Transverse colon (tissue), 4 donors: ENCODE data around the gene PPL. TPM values are rescaled to one million over a fixed set of nuclear protein-coding genes. Genes with fewer than 3 reads are reported as not detected.
"Not testable (repeated sequence)": the region's sequence is repeated elsewhere in the genome, so short reads cannot be mapped to it uniquely, and the experiment has no call there.

Experiments used
- DNase-seq: peaks from one replicate; pipeline ENCODE4 v3.0.0-alpha.2; 2019
- H3K27ac ChIP-seq, 4 donors: fragments of 200-600 bp; sonication (generic); 2 replicates each; pipeline ENCODE4 v1.5.1; 2016 to 2018; ENCODE audit warnings: inconsistent platforms in 4 of 4
- H3K27me3 ChIP-seq: fragments of 200-600 bp; sonication (generic); 2 replicates; pipeline ENCODE4 v1.5.1; 2017; ENCODE audit warnings: inconsistent platforms
- H3K36me3 ChIP-seq, 4 donors: fragments of 200-600 bp; sonication (generic); 2 replicates each; pipeline ENCODE4 v1.5.1; 2017 to 2019; ENCODE audit warnings: inconsistent platforms in 4 of 4
- H3K4me1 ChIP-seq, 4 donors: fragments of 200-600 bp; sonication (generic); 2 replicates each; pipeline ENCODE4 v1.5.1; 2017 to 2020; ENCODE audit warnings: inconsistent platforms in 4 of 4
- H3K4me3 ChIP-seq, 4 donors: fragments of 200-600 bp; sonication (generic); 1 replicate in 1 of 4; 2 replicates in 3 of 4; pipeline versions ENCODE4 v1.5.1 to v1.6.1; 2017 to 2019; ENCODE audit warnings: inconsistent platforms in 4 of 4
- H3K9me3 ChIP-seq, 2 donors: fragments of 200-600 bp; sonication (generic); 2 replicates each; pipeline ENCODE4 v1.5.1; 2017 to 2019; ENCODE audit warnings: inconsistent platforms in 2 of 2
- EP300 ChIP-seq: sonication (generic); formaldehyde crosslinking; IDR thresholded peaks from one replicate; pipeline ENCODE4 v1.6.1; 2017; ENCODE audit warnings: antibody characterized with exemption, low read depth
- POLR2A ChIP-seq: fragments of 450-650 bp; IDR thresholded peaks from one replicate; pipeline ENCODE4 v1.6.1; 2016; ENCODE audit warnings: antibody characterized with exemption, mild to moderate bottlenecking, moderate library complexity
- POLR2AphosphoS5 ChIP-seq, 3 donors: sonication (generic); formaldehyde crosslinking; IDR thresholded peaks; one replicate each; pipeline ENCODE4 v1.6.1; 2016; ENCODE audit warnings: antibody characterized with exemption in 3 of 3
- WGBS, 2 donors: methylation state at CpG; one replicate each; pipeline ENCODE4 v1.1.5; 2018; ENCODE audit warnings: low coverage in 1 of 2; 5-methylcytosine and 5-hydroxymethylcytosine counted together
- in situ Hi-C, 4 donors: fragments of 200-750 bp; cut with MboI; loops; one replicate each; pipeline versions ENCODE4 v1.15.0 to v1.15.1; 2017; ENCODE audit warnings: low sequenced_read_pairs in 3 of 4, low pct_ligation_motif_present in 1 of 4, low pct_unique_long_range_greater_than_20kb in 1 of 4
- intact Hi-C: fragments of 100-400 bp; cut with DNase I; formaldehyde crosslinking; loops from one replicate; pipeline ENCODE4 v1.15.1; 2023; ENCODE audit warnings: low total_unique reads
- total RNA-seq, 4 donors: library from RNA; depleted of rRNA; stranded (reverse); fragments of >200 nt; gene quantifications; one replicate each; pipeline ENCODE4 v1.1.0, GENCODE V29; 2016
- TF ChIP-seq, protein P1 (sequence below), 5 experiments: fragments of 200-600 bp in 3 of 5; fragments of 450-650 bp in 2 of 5; sonication (generic) in 3 of 5; IDR thresholded peaks; 1 replicate in 2 of 5; 2 replicates in 3 of 5; pipeline ENCODE4 v1.5.1; 2016 to 2017; ENCODE audit warnings: antibody characterized with exemption in 5 of 5, inconsistent platforms in 3 of 5, mild to moderate bottlenecking in 2 of 5, moderate library complexity in 1 of 5

PPL gene
- total RNA-seq, 4 donors from 2014 or later: 13.5 to 28.8 (median 22.8) TPM

DNA sequence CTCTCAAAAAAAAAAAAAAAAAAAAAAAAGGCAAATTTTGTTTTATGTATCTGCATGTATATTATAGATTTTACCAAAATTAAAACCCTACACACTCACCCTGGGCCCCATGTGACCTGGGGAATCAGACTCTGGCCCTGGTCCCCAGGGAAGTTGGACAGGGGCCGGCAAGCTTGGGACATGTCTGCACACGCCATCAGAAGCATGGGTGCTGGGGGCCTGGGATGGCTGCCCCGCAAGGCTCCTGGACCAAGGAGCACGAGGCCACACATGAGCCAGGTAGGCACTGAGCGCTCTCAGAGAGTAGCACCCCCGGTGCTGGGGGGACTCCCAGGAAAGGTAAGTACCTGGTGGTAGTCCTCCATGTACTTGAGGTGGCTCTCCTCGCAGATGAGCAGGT is 39.6 kb downstream of the PPL start:
- Histone ChIP-seq H3K4me3 (no peak overlapping the region), H3K27me3 (no peaks in the 10 kb centered on the region), H3K27ac (no peak overlapping the region), H3K36me3 (no peaks in the 10 kb centered on the region), H3K4me1 (peaks cover 0 to 8% (median 0%) of the 10 kb centered on the region in 4 donors), H3K9me3 (no peaks in the 10 kb centered on the region)
- 95% methylated on average over 7 of the region's 7 CpGs; no CpG with 5 or more reads in 1 of the 2 donors for WGBS, 2 donors
- no peak for DNase-seq
- TF ChIP-seq EP300: no peak
- no peak for TF ChIP-seq POLR2A
- TF ChIP-seq POLR2AphosphoS5 (IDR thresholded peaks at IDR 0.05): no peak
- TF ChIP-seq, protein P1, sequence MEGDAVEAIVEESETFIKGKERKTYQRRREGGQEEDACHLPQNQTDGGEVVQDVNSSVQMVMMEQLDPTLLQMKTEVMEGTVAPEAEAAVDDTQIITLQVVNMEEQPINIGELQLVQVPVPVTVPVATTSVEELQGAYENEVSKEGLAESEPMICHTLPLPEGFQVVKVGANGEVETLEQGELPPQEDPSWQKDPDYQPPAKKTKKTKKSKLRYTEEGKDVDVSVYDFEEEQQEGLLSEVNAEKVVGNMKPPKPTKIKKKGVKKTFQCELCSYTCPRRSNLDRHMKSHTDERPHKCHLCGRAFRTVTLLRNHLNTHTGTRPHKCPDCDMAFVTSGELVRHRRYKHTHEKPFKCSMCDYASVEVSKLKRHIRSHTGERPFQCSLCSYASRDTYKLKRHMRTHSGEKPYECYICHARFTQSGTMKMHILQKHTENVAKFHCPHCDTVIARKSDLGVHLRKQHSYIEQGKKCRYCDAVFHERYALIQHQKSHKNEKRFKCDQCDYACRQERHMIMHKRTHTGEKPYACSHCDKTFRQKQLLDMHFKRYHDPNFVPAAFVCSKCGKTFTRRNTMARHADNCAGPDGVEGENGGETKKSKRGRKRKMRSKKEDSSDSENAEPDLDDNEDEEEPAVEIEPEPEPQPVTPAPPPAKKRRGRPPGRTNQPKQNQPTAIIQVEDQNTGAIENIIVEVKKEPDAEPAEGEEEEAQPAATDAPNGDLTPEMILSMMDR (IDR thresholded peaks at IDR 0.05): no peak
- intact Hi-C loops: no loop called here
- in situ Hi-C loops: no loop called here

DNA sequence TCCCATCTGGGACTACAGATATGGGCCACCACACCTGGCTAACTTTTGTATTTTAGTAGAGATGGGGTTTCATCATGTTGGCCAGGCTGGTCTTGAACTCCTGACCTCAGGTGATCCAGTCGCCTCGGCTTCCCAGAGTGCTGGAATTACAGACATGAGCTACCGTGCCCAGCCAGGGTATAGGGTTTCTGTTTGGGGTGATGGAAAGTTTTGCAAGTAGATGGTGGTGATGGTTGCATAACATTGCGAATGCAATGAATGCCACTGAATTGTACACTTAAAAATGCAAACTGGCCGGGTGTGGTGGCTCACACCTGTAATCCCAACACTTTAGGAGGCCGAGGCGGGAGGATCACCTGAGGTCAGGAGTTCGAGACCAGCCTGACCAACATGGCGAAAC is 40.2 kb downstream of the PPL start:
- H3K4me3 ChIP-seq, H3K9me3 ChIP-seq, H3K27me3 ChIP-seq, intact Hi-C loops, H3K36me3 ChIP-seq, DNase-seq, H3K4me1 ChIP-seq, H3K27ac ChIP-seq, in situ Hi-C loops: not testable (repeated sequence)
- 92% methylated on average over 9 of the region's 9 CpGs; no CpG with 5 or more reads in 1 of the 2 donors for WGBS, 2 donors

DNA sequence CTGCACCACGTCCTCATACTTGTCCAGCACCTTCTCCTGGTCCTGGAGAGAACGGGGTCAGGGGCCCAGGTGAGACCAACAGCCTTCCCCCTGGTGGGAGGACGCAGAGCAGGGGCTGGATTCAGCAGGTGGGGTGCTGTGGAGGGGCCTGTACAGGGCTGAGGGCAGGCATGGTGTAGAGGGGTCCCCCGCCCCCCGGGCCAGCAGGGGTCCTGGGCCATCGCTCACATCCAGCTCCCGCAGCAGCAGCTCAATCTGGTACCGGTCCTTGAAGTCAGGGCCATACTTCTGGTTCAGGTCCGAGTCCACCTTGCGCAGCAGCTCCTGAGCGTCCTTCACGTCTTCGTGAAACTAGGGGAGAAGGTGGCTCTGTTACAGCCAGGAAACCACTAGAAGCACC is 41.6 kb downstream of the PPL start:
- Histone ChIP-seq H3K27ac (no peak overlapping the region), H3K36me3 (peaks cover 0 to 4% (median 0%) of the 10 kb centered on the region in 4 donors), H3K27me3 (no peaks in the 10 kb centered on the region), H3K9me3 (no peaks in the 10 kb centered on the region), H3K4me3 (no peak overlapping the region), H3K4me1 (peaks cover 0 to 9% (median 0%) of the 10 kb centered on the region in 4 donors)
- intact Hi-C loops (no loop called here), in situ Hi-C loops (no loop called here)
- TF ChIP-seq EP300 (no peak), POLR2AphosphoS5 (IDR thresholded peaks at IDR 0.05) (no peak), POLR2A (no peak)
- WGBS, 2 donors: 92% methylated on average over 13 of the region's 13 CpGs; no CpG with 5 or more reads in 1 of the 2 donors
- DNase-seq: no peak

DNA sequence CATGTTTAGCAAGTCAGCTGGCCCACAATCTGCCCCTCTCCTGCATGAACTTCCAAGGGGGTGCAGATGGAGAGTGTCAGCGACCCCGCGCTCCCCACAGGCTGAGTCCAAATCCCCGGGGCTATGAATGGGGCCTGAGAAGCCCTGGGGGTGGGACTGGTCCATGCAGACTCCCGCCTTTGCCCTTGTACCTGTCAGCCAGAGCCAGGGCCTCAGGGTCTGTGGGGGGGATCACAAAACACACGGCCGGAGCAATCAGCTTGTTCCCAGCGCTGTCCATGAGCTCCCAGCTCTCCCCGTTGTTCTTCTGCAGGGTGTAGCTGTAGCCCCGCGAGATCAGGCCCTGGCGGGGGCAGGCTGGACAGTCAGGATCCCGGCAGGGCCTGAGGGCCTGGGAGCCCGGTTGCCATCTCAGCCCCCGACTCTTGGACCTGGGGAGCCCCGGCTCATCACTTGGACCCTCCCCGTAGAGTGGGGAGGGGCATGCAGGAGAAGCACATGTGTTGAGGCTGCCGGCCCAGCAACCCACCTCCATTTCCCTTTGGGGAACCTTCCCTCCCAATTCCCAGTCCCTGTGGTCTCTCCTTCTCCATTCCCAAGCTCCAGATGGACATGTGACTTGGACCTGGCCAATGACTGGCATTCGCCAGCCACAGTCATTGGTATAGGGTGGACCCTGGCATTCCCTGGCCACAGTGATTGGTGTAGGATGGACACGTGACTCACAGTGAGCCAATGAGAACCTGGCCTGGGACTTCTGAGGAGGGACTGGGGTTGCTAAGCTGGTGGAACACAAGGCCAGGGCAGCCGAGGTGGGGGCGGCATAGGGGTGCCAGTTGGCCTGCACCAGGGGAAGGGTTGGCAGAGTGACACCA is 42.4 kb downstream of the PPL start:
- no peak for DNase-seq
- in situ Hi-C loops: no loop called here
- H3K4me1 ChIP-seq: peaks cover 0 to 9% (median 0%) of the 10 kb centered on the region in 4 donors
- no peak overlapping the region for H3K4me3 ChIP-seq
- no peak overlapping the region for H3K27ac ChIP-seq
- no peaks in the 10 kb centered on the region for H3K27me3 ChIP-seq
- intact Hi-C loops: no loop called here
- no peaks in the 10 kb centered on the region for H3K9me3 ChIP-seq
- WGBS, 2 donors: 89% methylated on average over 22 of the region's 22 CpGs; no CpG with 5 or more reads in 1 of the 2 donors
- peaks cover 0 to 4% (median 0%) of the 10 kb centered on the region in 4 donors for H3K36me3 ChIP-seq
- TF ChIP-seq EP300 (no peak), POLR2AphosphoS5 (IDR thresholded peaks at IDR 0.05) (no peak)

DNA sequence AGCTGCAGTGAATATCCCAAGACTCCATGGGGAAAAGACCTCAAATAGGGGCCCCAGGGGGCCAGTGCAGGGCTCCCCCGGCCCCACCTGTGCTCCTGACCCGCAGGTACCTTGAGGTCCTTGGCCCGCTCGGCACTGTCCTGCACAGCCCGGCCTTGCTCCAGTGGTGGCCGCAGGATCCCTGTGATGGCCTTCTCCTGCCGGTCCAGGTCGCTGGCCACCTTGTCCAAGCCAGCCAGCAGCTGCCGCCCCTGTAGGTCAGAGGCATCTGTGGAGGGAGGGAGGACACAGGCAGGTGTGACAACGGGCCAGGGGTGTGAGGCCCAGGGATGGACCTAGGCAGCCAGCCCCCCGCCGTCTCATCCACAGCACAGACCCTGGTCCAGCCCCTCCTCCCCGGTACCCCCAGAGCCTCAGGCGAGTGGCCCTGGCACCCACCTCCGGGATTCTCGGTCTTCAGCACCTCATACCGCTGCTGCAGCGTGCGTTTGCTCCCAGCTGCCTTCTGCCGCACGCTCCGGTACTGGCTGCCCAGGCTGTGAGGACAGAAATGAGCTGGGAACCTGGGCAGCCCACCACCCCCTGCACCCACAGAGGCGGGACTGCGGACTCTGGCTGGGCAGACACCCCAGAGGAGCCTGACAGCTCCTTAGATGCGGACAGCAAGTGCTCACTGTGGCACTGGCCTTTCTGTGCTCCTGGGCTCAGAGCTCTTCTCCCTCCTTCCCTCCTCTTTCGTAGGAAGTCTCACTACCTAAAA is 43.7 kb downstream of the PPL start:
- Histone ChIP-seq H3K27ac (no peak overlapping the region), H3K4me1 (peaks cover 0 to 9% (median 0%) of the 10 kb centered on the region in 4 donors), H3K4me3 (no peak overlapping the region), H3K36me3 (peaks cover 0 to 4% (median 0%) of the 10 kb centered on the region in 4 donors), H3K27me3 (no peaks in the 10 kb centered on the region), H3K9me3 (no peaks in the 10 kb centered on the region)
- 89% methylated on average over 20 of the region's 26 CpGs; no CpG with 5 or more reads in 1 of the 2 donors for WGBS, 2 donors
- intact Hi-C loops: no loop called here
- no peak for TF ChIP-seq POLR2A
- TF ChIP-seq EP300: no peak
- TF ChIP-seq, protein P1 (IDR thresholded peaks at IDR 0.05): no peak
- TF ChIP-seq POLR2AphosphoS5 (IDR thresholded peaks at IDR 0.05): no peak
- no peak for DNase-seq
- in situ Hi-C loops: no loop called here
